Epidermal melanocyte (primary cell): ENCODE data around the gene FKBP1B.
"Not testable (repeated sequence)": the region's sequence is repeated elsewhere in the genome, so short reads cannot be mapped to it uniquely, and the experiment has no call there.

ENCODE experiments used
- DNase-seq: peaks from one replicate; pipeline ENCODE4 v3.0.0; 2011; ENCODE audit warnings: low spot score; ENCODE audit not compliant: insufficient read length

Gene FKBP1B

GRCh38 chr2:24049485-24050021, at the start of gene FKBP1B:
Gene FKBP1B (plus strand): TSS chr2:24049741. CDS start chr2:24049850, 109 bp downstream.
- no peak for DNase-seq

- DNase-seq, result no peak
Measured at GRCh38 chr2:24007693-24008092, 41.8 kb upstream of the FKBP1B start.

GRCh38 chr2:24008672-24009366, 40.7 kb upstream of the FKBP1B start:
- DNase-seq, result no peak

- DNase-seq, result no peak
Measured at GRCh38 chr2:24009367-24009679, 40.2 kb upstream of the FKBP1B start.

GRCh38 chr2:24009680-24010476, 39.7 kb upstream of the FKBP1B start, which contains the start of gene MFSD2B:
Gene MFSD2B (plus strand): TSS chr2:24010085. CDS start chr2:24010097, 12 bp downstream.
- DNase-seq, result no peak

GRCh38 chr2:24010477-24011249, 38.9 kb upstream of the FKBP1B start:
- DNase-seq, result no peak

GRCh38 chr2:24011250-24012104, 38.1 kb upstream of the FKBP1B start:
- DNase-seq, result no peak

- no peak for DNase-seq
Measured at GRCh38 chr2:24012521-24013188, 36.9 kb upstream of the FKBP1B start.

- DNase-seq, result not testable (repeated sequence)
Measured at GRCh38 chr2:24014902-24015301, 34.6 kb upstream of the FKBP1B start.

GRCh38 chr2:24015562-24016375, 33.8 kb upstream of the FKBP1B start:
- DNase-seq, result no peak

GRCh38 chr2:24016376-24016761, 33.2 kb upstream of the FKBP1B start:
- no peak for DNase-seq

GRCh38 chr2:24016853-24017703, 32.5 kb upstream of the FKBP1B start:
- no peak for DNase-seq

- no peak for DNase-seq
Measured at GRCh38 chr2:24017711-24018110, 31.8 kb upstream of the FKBP1B start.

GRCh38 chr2:24018241-24018640, 31.3 kb upstream of the FKBP1B start:
- no peak for DNase-seq

- no peak for DNase-seq
Measured at GRCh38 chr2:24019729-24020128, 29.8 kb upstream of the FKBP1B start.

- DNase-seq, result no peak
Measured at GRCh38 chr2:24020244-24020643, 29.3 kb upstream of the FKBP1B start.

GRCh38 chr2:24021122-24021998, 28.2 kb upstream of the FKBP1B start:
- DNase-seq, result no peak
